HG02623 (cell line): ENCODE measurements around the gene FOXP1.

Experiments used
- ATAC-seq: cut with Tn5 transposase; IDR thresholded peaks from one replicate; pipeline ENCODE4 v1.9.1; 2021; ENCODE audit warnings: moderate library complexity; ENCODE audit not compliant: unreplicated experiment

The FOXP1 gene

GRCh38 chr3:71288269-71288930 lies 295.1 kb downstream of the FOXP1 start:
- no peak for ATAC-seq

- ATAC-seq = no peak
Observed at GRCh38 chr3:71285086-71285485, 298.4 kb downstream of the FOXP1 start.

- ATAC-seq = no peak
Observed at GRCh38 chr3:71282976-71283375, 300.6 kb downstream of the FOXP1 start.

- ATAC-seq = no peak
Observed at GRCh38 chr3:71281280-71281679, 302.2 kb downstream of the FOXP1 start.

GRCh38 chr3:71277341-71277740 lies 306.2 kb downstream of the FOXP1 start:
- no peak for ATAC-seq

- no peak for ATAC-seq
Observed at GRCh38 chr3:71276531-71276930, 307.0 kb downstream of the FOXP1 start.

GRCh38 chr3:71273453-71273852 lies 310.1 kb downstream of the FOXP1 start:
- ATAC-seq = no peak

GRCh38 chr3:71271596-71271995 lies 311.9 kb downstream of the FOXP1 start:
- ATAC-seq = no peak

- ATAC-seq = no peak
Observed at GRCh38 chr3:71269906-71270305, 313.6 kb downstream of the FOXP1 start.

- ATAC-seq = no peak
Observed at GRCh38 chr3:71268462-71268999, 315.0 kb downstream of the FOXP1 start.

GRCh38 chr3:71266875-71267274 lies 316.7 kb downstream of the FOXP1 start:
- no peak for ATAC-seq

- ATAC-seq = no peak
Observed at GRCh38 chr3:71265365-71265915, 318.1 kb downstream of the FOXP1 start.

GRCh38 chr3:71264840-71265239 lies 318.7 kb downstream of the FOXP1 start:
- ATAC-seq = no peak

- no peak for ATAC-seq
Observed at GRCh38 chr3:71262364-71263265, 320.9 kb downstream of the FOXP1 start.

- no peak for ATAC-seq
Observed at GRCh38 chr3:71260782-71261181, 322.7 kb downstream of the FOXP1 start.

- no peak for ATAC-seq
Observed at GRCh38 chr3:71258526-71258925, 325.0 kb downstream of the FOXP1 start.

- no peak for ATAC-seq
Observed at GRCh38 chr3:71258116-71258515, 325.4 kb downstream of the FOXP1 start.

GRCh38 chr3:71255498-71255897 lies 328.0 kb downstream of the FOXP1 start:
- no peak for ATAC-seq

- ATAC-seq = no peak
Observed at GRCh38 chr3:71254281-71255057, 329.1 kb downstream of the FOXP1 start.

- ATAC-seq = no peak
Observed at GRCh38 chr3:71253169-71253568, 330.4 kb downstream of the FOXP1 start.

GRCh38 chr3:71252466-71252865 lies 331.1 kb downstream of the FOXP1 start:
- ATAC-seq = no peak
